Lower leg skin (tissue), 4 donors: Measurements from ENCODE around the gene LRP1B. TPM values are rescaled to one million over a fixed set of nuclear protein-coding genes. Genes with fewer than 3 reads are reported as not detected.

Experiments used
- DNase-seq, 2 donors: peaks; one replicate each; pipeline ENCODE4 v3.0.0-alpha.2; 2019; ENCODE audit warnings: low spot score in 2 of 2
- H3K4me3 ChIP-seq: fragments of 200-600 bp; sonication (generic); 2 replicates; pipeline ENCODE4 v1.5.1; 2017; ENCODE audit warnings: mild to moderate bottlenecking, low read depth; ENCODE audit not compliant: poor library complexity, severe bottlenecking
- CTCF ChIP-seq, 3 donors: fragments of 450-650 bp; IDR thresholded peaks; one replicate each; pipeline ENCODE4 v1.5.1; 2016; ENCODE audit warnings: antibody characterized with exemption in 3 of 3, mild to moderate bottlenecking in 3 of 3, moderate library complexity in 2 of 3
- POLR2A ChIP-seq, 2 donors: fragments of 450-650 bp; IDR thresholded peaks; one replicate each; pipeline ENCODE4 v1.6.1; 2016 to 2017; ENCODE audit warnings: antibody characterized with exemption in 2 of 2, mild to moderate bottlenecking in 1 of 2, moderate library complexity in 1 of 2
- WGBS, 2 donors: methylation state at CpG; one replicate each; pipeline ENCODE4 v1.1.5; 2018; 5-methylcytosine and 5-hydroxymethylcytosine counted together
- intact Hi-C: fragments of 100-400 bp; cut with DNase I; formaldehyde crosslinking; loops from one replicate; pipeline ENCODE4 v1.15.0; 2023; ENCODE audit warnings: low total_unique reads
- total RNA-seq, 4 donors: library from RNA; depleted of rRNA; stranded (reverse); fragments of >200 nt; gene quantifications; one replicate each; pipeline ENCODE4 v1.1.0, GENCODE V29; 2016

Gene LRP1B
- total RNA-seq, 4 donors from 2014 or later, result 0.80 to 1.6 (median 1.0) TPM

DNA sequence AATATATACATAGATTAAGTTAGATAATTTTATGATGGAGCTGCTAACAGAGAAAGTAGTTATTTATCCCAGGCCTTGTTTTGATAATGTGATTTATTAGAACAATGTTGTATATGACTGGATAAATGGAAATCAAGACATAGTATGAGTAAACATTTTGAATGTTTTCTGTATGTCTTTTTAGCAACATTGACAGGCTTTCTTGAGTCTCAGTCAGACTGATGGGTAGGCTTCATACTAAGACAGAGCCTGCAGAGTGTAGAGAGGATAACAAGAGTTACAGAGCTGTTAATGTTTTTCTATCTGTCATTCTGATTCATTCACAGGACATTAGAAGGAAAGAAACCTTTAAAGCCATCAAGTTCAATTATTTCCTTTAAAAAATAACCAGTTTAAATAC is 478.5 kb downstream of the LRP1B start:
- DNase-seq, result no peak
- intact Hi-C loops, result no loop called here

DNA sequence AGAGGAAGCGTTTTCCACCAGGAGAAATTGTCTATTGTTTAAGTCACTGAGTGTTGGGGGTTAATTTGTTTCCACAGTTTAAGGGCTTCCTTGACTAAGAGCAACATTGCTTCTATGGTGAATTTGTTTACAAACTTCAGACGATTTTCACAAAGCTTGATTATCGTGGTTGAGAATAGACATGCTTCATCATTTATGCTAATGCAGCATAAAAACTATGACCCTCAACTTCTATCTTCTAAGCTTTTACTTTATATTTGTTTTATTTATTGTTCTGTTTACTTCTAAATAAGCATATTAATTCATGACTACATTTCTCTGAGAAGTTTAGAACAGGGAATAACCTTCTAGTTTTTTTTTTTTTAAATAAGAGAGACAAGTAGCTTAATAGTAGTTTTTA is 483.5 kb downstream of the LRP1B start:
- intact Hi-C loops, result no loop called here
- no peak for TF ChIP-seq CTCF (IDR thresholded peaks at IDR 0.05)
- TF ChIP-seq POLR2A (IDR thresholded peaks at IDR 0.05), result no peak
- 79 to 84% methylated on average over 3 of the region's 3 CpGs for WGBS, 2 donors
- H3K4me3 ChIP-seq, result no peak overlapping the region
- DNase-seq, result no peak

More for the DNA sequence above, 478.5 kb downstream of the LRP1B start:
- TF ChIP-seq POLR2A (IDR thresholded peaks at IDR 0.05), result no peak
- TF ChIP-seq CTCF (IDR thresholded peaks at IDR 0.05), result no peak
- no peak overlapping the region for H3K4me3 ChIP-seq

DNA sequence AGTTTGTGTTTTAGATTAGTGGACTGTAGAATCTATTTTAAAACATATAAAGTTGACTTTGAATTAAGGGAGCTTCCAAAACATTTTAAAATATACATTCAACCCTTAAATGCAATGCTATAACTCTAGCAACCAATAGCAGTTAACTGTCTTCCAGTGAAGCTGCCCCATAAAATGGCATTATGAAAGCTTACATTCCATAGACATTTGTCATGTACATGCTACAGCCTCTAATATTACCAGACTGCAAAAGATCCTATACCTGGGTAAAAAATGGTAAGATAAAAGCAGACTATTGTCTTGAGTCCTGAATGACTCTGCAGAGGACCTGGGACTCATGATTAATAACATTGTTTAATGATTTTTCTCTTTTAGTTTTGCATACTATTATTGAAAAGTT is 489.4 kb downstream of the LRP1B start:
- intact Hi-C loops, result no loop called here
- DNase-seq, result no peak

DNA sequence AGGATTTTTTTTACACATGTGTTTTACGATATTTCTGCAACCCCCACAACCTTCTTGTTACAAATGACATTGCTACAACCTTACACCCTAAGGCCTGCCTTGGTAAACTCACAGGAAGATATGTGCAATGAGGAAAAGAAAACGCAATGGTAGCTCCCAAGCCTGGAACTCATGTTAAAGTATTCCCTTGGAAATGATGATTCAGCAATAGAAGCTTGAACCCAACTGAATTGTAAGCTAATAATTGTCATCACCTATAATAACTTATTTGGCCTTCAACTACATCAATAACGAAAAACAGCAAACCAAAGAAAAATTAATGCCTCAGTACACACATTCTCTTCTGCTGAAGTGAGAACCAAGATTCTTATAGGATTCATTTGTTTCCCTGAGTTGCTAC is 491.0 kb downstream of the LRP1B start:
- TF ChIP-seq POLR2A (IDR thresholded peaks at IDR 0.05) (no peak), CTCF (IDR thresholded peaks at IDR 0.05) (no peak)
- H3K4me3 ChIP-seq, result no peak overlapping the region
- 79 to 84% methylated on average over 3 of the region's 3 CpGs for WGBS, 2 donors
- intact Hi-C loops, result no loop called here
- DNase-seq, result no peak

More for the DNA sequence above, 489.4 kb downstream of the LRP1B start:
- no peak overlapping the region for H3K4me3 ChIP-seq
- TF ChIP-seq CTCF (IDR thresholded peaks at IDR 0.05) (no peak), POLR2A (IDR thresholded peaks at IDR 0.05) (no peak)

DNA sequence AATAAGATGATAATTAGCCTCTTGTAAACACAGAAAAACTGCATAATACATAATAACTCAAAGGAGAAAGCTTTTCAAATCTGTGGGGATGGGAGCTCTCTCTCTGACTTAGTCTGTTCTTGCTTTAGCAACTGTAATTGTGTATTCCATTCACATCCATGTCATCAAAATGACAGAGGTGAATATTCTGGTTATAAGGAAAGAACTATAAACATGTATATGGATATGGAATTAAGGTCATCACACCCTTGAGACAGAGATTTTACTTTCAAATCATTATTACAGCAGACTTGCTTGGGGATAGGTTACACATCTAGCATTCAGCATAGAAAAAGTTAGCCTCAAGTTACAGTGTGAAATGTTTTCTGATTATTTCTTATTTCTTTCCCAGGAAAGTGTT is 497.7 kb downstream of the LRP1B start:
- intact Hi-C loops, result no loop called here
- TF ChIP-seq CTCF (IDR thresholded peaks at IDR 0.05) (no peak), POLR2A (IDR thresholded peaks at IDR 0.05) (no peak)
- no peak overlapping the region for H3K4me3 ChIP-seq
- DNase-seq, result no peak

GRCh38 chr2:141630407-141630930 is 500.3 kb downstream of the LRP1B start:
- intact Hi-C loops, result no loop called here
- no peak overlapping the region for H3K4me3 ChIP-seq
- TF ChIP-seq CTCF (IDR thresholded peaks at IDR 0.05) (no peak), POLR2A (IDR thresholded peaks at IDR 0.05) (no peak)
- DNase-seq, result no peak
- WGBS, 2 donors, result 54 to 59% methylated on average over 3 of the region's 3 CpGs
